HCT116 (cell line): ENCODE results near the gene FTO.

Source experiments
- EGR1 ChIP-seq: IDR thresholded peaks from 2 replicates; pipeline ENCODE4 v1.6.1; 2012; ENCODE audit warnings: low read depth
- EZH2 ChIP-seq: fragments of 200-600 bp; sonication (generic); IDR thresholded peaks from 2 replicates; pipeline ENCODE4 v1.6.1; 2017; ENCODE audit warnings: antibody characterized with exemption, mixed run types
- EZH2phosphoT487 ChIP-seq: fragments of 200-600 bp; IDR thresholded peaks from 2 replicates; pipeline ENCODE4 v1.6.1; 2018; ENCODE audit warnings: antibody characterized with exemption, borderline replicate concordance
- POLR2A ChIP-seq: IDR thresholded peaks from 2 replicates; pipeline ENCODE4 v1.7.0; 2011; ENCODE audit warnings: borderline replicate concordance; ENCODE audit not compliant: insufficient read depth, insufficient read length; ENCODE audit errors: extremely low read depth
- POLR2AphosphoS5 ChIP-seq: IDR thresholded peaks from 2 replicates; pipeline ENCODE4 v1.6.1; 2011; ENCODE audit warnings: mild to moderate bottlenecking, low read depth, low read length, moderate library complexity
- RAD21 ChIP-seq: IDR thresholded peaks from 2 replicates; pipeline ENCODE4 v1.6.1; 2012; ENCODE audit warnings: low read depth, mild to moderate bottlenecking
- SIN3A ChIP-seq: IDR thresholded peaks from 2 replicates; pipeline ENCODE4 v1.6.1; 2012; ENCODE audit warnings: low read depth
- SP1 ChIP-seq: IDR thresholded peaks from 2 replicates; pipeline ENCODE4 v1.6.1; 2012; ENCODE audit warnings: low read depth
- SRF ChIP-seq: IDR thresholded peaks from 2 replicates; pipeline ENCODE4 v1.6.1; 2012; ENCODE audit warnings: low read depth
- TCF7L2 ChIP-seq: IDR thresholded peaks from 2 replicates; pipeline ENCODE4 v1.7.0; 2011; ENCODE audit warnings: borderline replicate concordance, inconsistent platforms; ENCODE audit not compliant: insufficient read depth, insufficient read length; ENCODE audit errors: extremely low read depth
- ZBTB33 ChIP-seq: IDR thresholded peaks from 2 replicates; pipeline ENCODE4 v1.6.1; 2011; ENCODE audit warnings: mild to moderate bottlenecking, low read length, moderate library complexity; ENCODE audit not compliant: insufficient replicate concordance; ENCODE audit errors: extremely low read depth
- TF ChIP-seq, protein P1 (sequence below), 3 experiments: fragments of 200-600 bp in 1 of 3; sonication (generic) in 1 of 3; IDR thresholded peaks in 2 of 3; conservative IDR thresholded peaks in 1 of 3; 2 replicates each; pipeline ENCODE4 v1.5.1; 2012 to 2017; ENCODE audit warnings: low read depth in 2 of 3, low read length in 2 of 3, antibody characterized with exemption in 1 of 3, borderline replicate concordance in 1 of 3, control low read depth in 1 of 3, mild to moderate bottlenecking in 1 of 3, mixed read lengths in 1 of 3, mixed run types in 1 of 3, moderate library complexity in 1 of 3; ENCODE audit not compliant: insufficient read depth in 1 of 3
- TF ChIP-seq, protein P2 (sequence below): IDR thresholded peaks from 2 replicates; pipeline ENCODE4 v1.6.1; 2012; ENCODE audit warnings: low read depth
- TF ChIP-seq, protein P3 (sequence below): IDR thresholded peaks from 2 replicates; pipeline ENCODE4 v1.6.1; 2012

GRCh38 chr16:53998024-53998810 lies 294.3 kb downstream of the FTO start:
- TF ChIP-seq, protein P1, sequence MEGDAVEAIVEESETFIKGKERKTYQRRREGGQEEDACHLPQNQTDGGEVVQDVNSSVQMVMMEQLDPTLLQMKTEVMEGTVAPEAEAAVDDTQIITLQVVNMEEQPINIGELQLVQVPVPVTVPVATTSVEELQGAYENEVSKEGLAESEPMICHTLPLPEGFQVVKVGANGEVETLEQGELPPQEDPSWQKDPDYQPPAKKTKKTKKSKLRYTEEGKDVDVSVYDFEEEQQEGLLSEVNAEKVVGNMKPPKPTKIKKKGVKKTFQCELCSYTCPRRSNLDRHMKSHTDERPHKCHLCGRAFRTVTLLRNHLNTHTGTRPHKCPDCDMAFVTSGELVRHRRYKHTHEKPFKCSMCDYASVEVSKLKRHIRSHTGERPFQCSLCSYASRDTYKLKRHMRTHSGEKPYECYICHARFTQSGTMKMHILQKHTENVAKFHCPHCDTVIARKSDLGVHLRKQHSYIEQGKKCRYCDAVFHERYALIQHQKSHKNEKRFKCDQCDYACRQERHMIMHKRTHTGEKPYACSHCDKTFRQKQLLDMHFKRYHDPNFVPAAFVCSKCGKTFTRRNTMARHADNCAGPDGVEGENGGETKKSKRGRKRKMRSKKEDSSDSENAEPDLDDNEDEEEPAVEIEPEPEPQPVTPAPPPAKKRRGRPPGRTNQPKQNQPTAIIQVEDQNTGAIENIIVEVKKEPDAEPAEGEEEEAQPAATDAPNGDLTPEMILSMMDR (IDR thresholded peaks at IDR 0.05 in 2 of 3, conservative IDR thresholded peaks at IDR 0.05 in 1 of 3; ENCODE audit: borderline replicate concordance in 1 of 3, insufficient read depth in 1 of 3, low read depth in 2 of 3, low read length in 2 of 3) = no peak
- no peak for TF ChIP-seq POLR2A
- no peak for TF ChIP-seq EZH2
- TF ChIP-seq POLR2AphosphoS5 = no peak
- TF ChIP-seq TCF7L2 = no peak
- TF ChIP-seq SP1 = no peak
- TF ChIP-seq, protein P2, sequence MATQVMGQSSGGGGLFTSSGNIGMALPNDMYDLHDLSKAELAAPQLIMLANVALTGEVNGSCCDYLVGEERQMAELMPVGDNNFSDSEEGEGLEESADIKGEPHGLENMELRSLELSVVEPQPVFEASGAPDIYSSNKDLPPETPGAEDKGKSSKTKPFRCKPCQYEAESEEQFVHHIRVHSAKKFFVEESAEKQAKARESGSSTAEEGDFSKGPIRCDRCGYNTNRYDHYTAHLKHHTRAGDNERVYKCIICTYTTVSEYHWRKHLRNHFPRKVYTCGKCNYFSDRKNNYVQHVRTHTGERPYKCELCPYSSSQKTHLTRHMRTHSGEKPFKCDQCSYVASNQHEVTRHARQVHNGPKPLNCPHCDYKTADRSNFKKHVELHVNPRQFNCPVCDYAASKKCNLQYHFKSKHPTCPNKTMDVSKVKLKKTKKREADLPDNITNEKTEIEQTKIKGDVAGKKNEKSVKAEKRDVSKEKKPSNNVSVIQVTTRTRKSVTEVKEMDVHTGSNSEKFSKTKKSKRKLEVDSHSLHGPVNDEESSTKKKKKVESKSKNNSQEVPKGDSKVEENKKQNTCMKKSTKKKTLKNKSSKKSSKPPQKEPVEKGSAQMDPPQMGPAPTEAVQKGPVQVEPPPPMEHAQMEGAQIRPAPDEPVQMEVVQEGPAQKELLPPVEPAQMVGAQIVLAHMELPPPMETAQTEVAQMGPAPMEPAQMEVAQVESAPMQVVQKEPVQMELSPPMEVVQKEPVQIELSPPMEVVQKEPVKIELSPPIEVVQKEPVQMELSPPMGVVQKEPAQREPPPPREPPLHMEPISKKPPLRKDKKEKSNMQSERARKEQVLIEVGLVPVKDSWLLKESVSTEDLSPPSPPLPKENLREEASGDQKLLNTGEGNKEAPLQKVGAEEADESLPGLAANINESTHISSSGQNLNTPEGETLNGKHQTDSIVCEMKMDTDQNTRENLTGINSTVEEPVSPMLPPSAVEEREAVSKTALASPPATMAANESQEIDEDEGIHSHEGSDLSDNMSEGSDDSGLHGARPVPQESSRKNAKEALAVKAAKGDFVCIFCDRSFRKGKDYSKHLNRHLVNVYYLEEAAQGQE = no peak
- no peak for TF ChIP-seq SRF
- no peak for TF ChIP-seq RAD21
- TF ChIP-seq SIN3A = no peak
- TF ChIP-seq EZH2phosphoT487 = no peak
- no peak for TF ChIP-seq EGR1
- TF ChIP-seq, protein P3, sequence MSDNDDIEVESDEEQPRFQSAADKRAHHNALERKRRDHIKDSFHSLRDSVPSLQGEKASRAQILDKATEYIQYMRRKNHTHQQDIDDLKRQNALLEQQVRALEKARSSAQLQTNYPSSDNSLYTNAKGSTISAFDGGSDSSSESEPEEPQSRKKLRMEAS = no peak
- TF ChIP-seq ZBTB33 = no peak
